Kidney (tissue), 14 donors: ENCODE measurements around the gene CARNS1. TPM values are rescaled to one million over a fixed set of nuclear protein-coding genes. Genes with fewer than 3 reads are reported as not detected.
A peak's percentile ranks its signal among the peaks of the same experiment; 100 is the strongest.

Experiments
- DNase-seq, 5 donors: peaks; one replicate each; pipeline ENCODE4 v3.0.0-alpha.2; 2013 to 2020
- FAIRE-seq: peaks from 2 replicates; lab custom pipeline; 2012; peaks lifted over from hg19 to GRCh38; lab: Jason Lieb, UNC
- H3K27ac ChIP-seq, 2 donors: one replicate each; pipeline ENCODE4 v1.7.0; 2013; ENCODE audit warnings: low read depth in 2 of 2, low read length in 2 of 2, inconsistent platforms in 1 of 2
- H3K27me3 ChIP-seq: one replicate; pipeline ENCODE4 v1.7.1; 2013; ENCODE audit warnings: low read length, inconsistent platforms; ENCODE audit not compliant: control insufficient read depth, insufficient read depth
- H3K36me3 ChIP-seq, 3 donors: one replicate each; pipeline versions ENCODE4 v1.7.0 to v1.7.1; 2013; ENCODE audit warnings: low read length in 3 of 3, control low read depth in 1 of 3, inconsistent platforms in 1 of 3; ENCODE audit not compliant: insufficient read depth in 3 of 3, control insufficient read depth in 2 of 3
- H3K4me1 ChIP-seq, 3 donors: one replicate each; pipeline versions ENCODE4 v1.7.0 to v1.7.1; 2013; ENCODE audit warnings: low read length in 3 of 3, inconsistent platforms in 1 of 3, low read depth in 1 of 3; ENCODE audit not compliant: control insufficient read depth in 2 of 3, insufficient read depth in 2 of 3
- H3K4me3 ChIP-seq, 3 donors: one replicate each; pipeline versions ENCODE4 v1.7.0 to v1.8.1; 2013; ENCODE audit warnings: low read length in 3 of 3, control low read depth in 1 of 3, inconsistent platforms in 1 of 3
- H3K9ac ChIP-seq, 3 donors: one replicate each; pipeline versions ENCODE4 v1.7.0 to v1.7.1; 2013; ENCODE audit warnings: low read length in 3 of 3, control low read depth in 1 of 3, inconsistent platforms in 1 of 3
- H3K9me3 ChIP-seq, 3 donors: one replicate each; pipeline versions ENCODE4 v1.7.0 to v1.7.1; 2013; ENCODE audit warnings: low read length in 3 of 3, control low read depth in 1 of 3, inconsistent platforms in 1 of 3; ENCODE audit not compliant: control insufficient read depth in 2 of 3, insufficient read depth in 1 of 3
- intact Hi-C: fragments of 100-400 bp; cut with DNase I; formaldehyde crosslinking; loops from one replicate; pipeline ENCODE4 v1.11.1; 2022
- polyA plus RNA-seq: library from polyadenylated mRNA; stranded (reverse); fragments of 350-450 nt; fragmentation: Illumina TruSeq; extraction: RNeasy Lipid Tissue Mini Kit (QIAGEN cat#74804); gene quantifications from one replicate; pipeline ENCODE4 v1.2.3, GENCODE V29; 2014; ENCODE audit warnings: low read depth, low replicate concordance; ENCODE audit not compliant: insufficient read depth
- total RNA-seq: library from RNA; stranded (reverse); fragmentation: NEBNext Ultra II Directional; extraction: Animal tissue kit (Norgen Biotek cat#: 25700); gene quantifications from one replicate; pipeline ENCODE4 v1.2.1, GENCODE V29; 2021
- TF ChIP-seq, protein P1 (sequence below): IDR thresholded peaks from 3 replicates; pipeline ENCODE4 v1.5.1; 2012; ENCODE audit warnings: mild to moderate bottlenecking, moderate library complexity, borderline replicate concordance; ENCODE audit not compliant: insufficient read depth; ENCODE audit errors: extremely low read depth
- donor health status: control.
- donor health status: control.
- donor health status: control.
- donor health status: control.
- donor health status: control.
- donor health status: DM: yes; HTN: yes; CAD: no.
- donor health status: Normal renal cell carcinoma (clear cell type).

The CARNS1 gene
- total and polyA plus RNA-seq, 2 donors from 2014 or later = 0.80 to 1.7 TPM

- FAIRE-seq = no peak
- intact Hi-C loops = no loop called here
- Histone ChIP-seq H3K27ac (no peak overlapping the region), H3K4me1 (peaks cover 0 to 9% (median 1%) of the 10 kb centered on the region in 3 donors), H3K4me3 (no peak overlapping the region), H3K9me3 (no peaks in the 10 kb centered on the region), H3K9ac (no peak overlapping the region), H3K27me3 (no peaks in the 10 kb centered on the region), H3K36me3 (no peaks in the 10 kb centered on the region)
- no peak for DNase-seq
- TF ChIP-seq, protein P1, sequence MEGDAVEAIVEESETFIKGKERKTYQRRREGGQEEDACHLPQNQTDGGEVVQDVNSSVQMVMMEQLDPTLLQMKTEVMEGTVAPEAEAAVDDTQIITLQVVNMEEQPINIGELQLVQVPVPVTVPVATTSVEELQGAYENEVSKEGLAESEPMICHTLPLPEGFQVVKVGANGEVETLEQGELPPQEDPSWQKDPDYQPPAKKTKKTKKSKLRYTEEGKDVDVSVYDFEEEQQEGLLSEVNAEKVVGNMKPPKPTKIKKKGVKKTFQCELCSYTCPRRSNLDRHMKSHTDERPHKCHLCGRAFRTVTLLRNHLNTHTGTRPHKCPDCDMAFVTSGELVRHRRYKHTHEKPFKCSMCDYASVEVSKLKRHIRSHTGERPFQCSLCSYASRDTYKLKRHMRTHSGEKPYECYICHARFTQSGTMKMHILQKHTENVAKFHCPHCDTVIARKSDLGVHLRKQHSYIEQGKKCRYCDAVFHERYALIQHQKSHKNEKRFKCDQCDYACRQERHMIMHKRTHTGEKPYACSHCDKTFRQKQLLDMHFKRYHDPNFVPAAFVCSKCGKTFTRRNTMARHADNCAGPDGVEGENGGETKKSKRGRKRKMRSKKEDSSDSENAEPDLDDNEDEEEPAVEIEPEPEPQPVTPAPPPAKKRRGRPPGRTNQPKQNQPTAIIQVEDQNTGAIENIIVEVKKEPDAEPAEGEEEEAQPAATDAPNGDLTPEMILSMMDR = no peak
These were observed 28.0 kb upstream of the CARNS1 start for GRCh38 chr11:67387518-67387917.

DNA sequence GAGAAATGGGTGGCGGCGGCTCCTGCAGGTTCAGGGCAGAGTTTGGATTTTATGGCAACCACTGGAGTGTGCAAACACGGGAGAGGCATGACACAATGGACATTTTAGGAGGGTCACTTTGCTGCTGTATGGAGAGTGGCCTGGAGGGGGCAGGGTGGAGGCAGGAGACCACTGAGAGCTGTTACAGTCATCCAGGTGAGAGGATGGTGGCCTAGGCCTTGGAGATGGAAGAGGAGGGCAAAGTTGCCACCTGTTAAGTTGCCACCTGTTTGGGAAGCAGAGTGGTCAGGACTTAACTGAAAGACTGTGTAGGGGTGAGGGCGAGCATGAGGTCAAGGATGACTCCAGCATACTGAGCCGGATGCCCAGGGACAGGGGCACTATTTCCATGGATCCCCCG, 26.0 kb upstream of the CARNS1 start:
- H3K4me1 ChIP-seq = peaks cover 0 to 14% (median 4%) of the 10 kb centered on the region in 3 donors

DNA sequence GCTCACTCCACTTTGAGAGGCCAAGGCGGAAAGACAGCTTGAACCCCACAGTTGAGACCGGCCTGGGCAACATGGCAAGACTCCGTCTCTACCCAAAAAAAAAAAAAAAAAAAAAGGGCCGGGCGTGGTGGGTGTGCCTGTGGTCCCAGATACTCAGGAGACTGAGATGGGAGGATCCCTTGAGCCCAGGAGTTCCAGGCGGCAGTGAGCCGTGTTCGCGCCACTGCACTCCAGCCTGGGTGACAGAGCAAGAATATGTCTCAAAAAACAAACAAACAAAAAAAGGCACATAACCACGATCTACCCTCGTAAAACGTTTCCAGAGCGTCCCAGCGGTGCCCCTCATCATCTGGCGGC, 24.6 kb upstream of the CARNS1 start:
- peak overlapping the region; percentile 21 to 86 (median 51) for H3K9ac ChIP-seq
- no peaks in the 10 kb centered on the region for H3K36me3 ChIP-seq
- intact Hi-C loops = no loop called here
- FAIRE-seq (no peak), DNase-seq (no peak)
- TF ChIP-seq, protein P1 = no peak
- H3K4me1 ChIP-seq = peaks cover 0 to 10% (median 4%) of the 10 kb centered on the region in 3 donors
- H3K9me3 ChIP-seq = no peaks in the 10 kb centered on the region
- peak overlapping the region; percentile 64 to 78 for H3K27ac ChIP-seq
- no peaks in the 10 kb centered on the region for H3K27me3 ChIP-seq
- peak overlapping the region; percentile 70 to 80 (median 75) for H3K4me3 ChIP-seq

More for the DNA sequence above, 26.0 kb upstream of the CARNS1 start:
- H3K27ac ChIP-seq = no peak overlapping the region
- intact Hi-C loops = no loop called here
- H3K9ac ChIP-seq = no peak overlapping the region
- H3K4me3 ChIP-seq = no peak overlapping the region
- no peaks in the 10 kb centered on the region for H3K27me3 ChIP-seq
- H3K9me3 ChIP-seq = no peaks in the 10 kb centered on the region
- DNase-seq = peak in 4 of 5 donors; percentile 77 to 83 (median 82)
- no peaks in the 10 kb centered on the region for H3K36me3 ChIP-seq
- FAIRE-seq = no peak
- TF ChIP-seq, protein P1 = peak; percentile 48
